PC-3 (cell line): ENCODE data around the gene TOP2A. TPM values are rescaled to one million over a fixed set of nuclear protein-coding genes. Genes with fewer than 3 reads are reported as not detected.

Source experiments
- ATAC-seq: fragments of 200-7000 bp; cut with Tn5 transposase; 2 replicates; pipeline ENCODE4 v1.9.1; 2020; ENCODE audit warnings: mild to moderate bottlenecking, moderate library complexity
- BruUV-seq: library from RNA; stranded (reverse); fragments of 400-500 nt; replicated peaks from 2 replicates; lab custom pipeline; 2021; lab: Mats Ljungman, UMichigan
- CTCF ChIA-PET: fragments of 300-600 bp; sonication (Branson Sonifier 250); formaldehyde crosslinking; loops from one replicate; lab custom pipeline; 2022; ENCODE audit warnings: antibody characterized with exemption; lab: Charles Lee
- POLR2A ChIA-PET: fragments of 300-600 bp; sonication (Branson Sonifier 250); formaldehyde crosslinking; loops from one replicate; lab custom pipeline; 2022; ENCODE audit warnings: antibody characterized with exemption; ENCODE audit not compliant: unreplicated experiment; lab: Charles Lee
- DNase-seq: peaks from one replicate; pipeline ENCODE4 v3.0.0-alpha.2; 2015
- H2AFZ ChIP-seq: fragments of 300-600 bp; sonication (generic); 2 replicates; pipeline ENCODE4 v1.6.0; 2016; ENCODE audit warnings: antibody characterized with exemption, low read length
- H3F3A ChIP-seq: fragments of 300-600 bp; sonication (generic); one replicate; pipeline ENCODE4 v1.6.0; 2017; ENCODE audit warnings: antibody characterized with exemption, low read length, control low read depth, mild to moderate bottlenecking; ENCODE audit not compliant: unreplicated experiment
- H3K27ac ChIP-seq: fragments of 300-600 bp; sonication (generic); 2 replicates; pipeline ENCODE4 v1.5.1; 2016; ENCODE audit warnings: mild to moderate bottlenecking, low read length
- H3K27me3 ChIP-seq: fragments of 300-600 bp; sonication (generic); 2 replicates; pipeline ENCODE4 v1.6.1; 2016; ENCODE audit warnings: low read length, mixed read lengths
- H3K36me3 ChIP-seq: fragments of 300-600 bp; sonication (generic); 2 replicates; pipeline ENCODE4 v1.6.1; 2016; ENCODE audit warnings: low read depth, mixed run types, low read length, mixed read lengths
- H3K4me1 ChIP-seq: fragments of 300-600 bp; sonication (generic); 2 replicates; pipeline ENCODE4 v1.5.1; 2016; ENCODE audit warnings: low read length; ENCODE audit not compliant: insufficient read depth
- H3K4me2 ChIP-seq: fragments of 300-600 bp; sonication (generic); 2 replicates; pipeline ENCODE4 v1.6.0; 2016; ENCODE audit warnings: low read length
- H3K4me3 ChIP-seq: fragments of 300-600 bp; sonication (generic); 2 replicates; pipeline ENCODE4 v1.5.1; 2016; ENCODE audit warnings: mild to moderate bottlenecking, low read length, mixed read lengths
- H3K79me2 ChIP-seq: fragments of 300-600 bp; sonication (generic); 2 replicates; pipeline ENCODE4 v1.6.1; 2017; ENCODE audit warnings: low read length, mixed read lengths
- H3K9ac ChIP-seq: fragments of 300-600 bp; sonication (generic); 2 replicates; pipeline ENCODE4 v1.6.0; 2016; ENCODE audit warnings: mild to moderate bottlenecking, low read length
- H3K9me2 ChIP-seq: fragments of 300-600 bp; sonication (generic); replicated peaks from 2 replicates; pipeline ENCODE4 v1.6.1; 2016; ENCODE audit warnings: mixed run types, low read length, mixed read lengths
- H3K9me3 ChIP-seq: fragments of 300-600 bp; sonication (generic); 2 replicates; pipeline ENCODE4 v1.6.1; 2016; ENCODE audit warnings: low read length, mixed read lengths
- H4K20me1 ChIP-seq: fragments of 300-600 bp; sonication (generic); 2 replicates; pipeline ENCODE4 v1.6.1; 2016; ENCODE audit warnings: low read length, mixed read lengths
- EZH2 ChIP-seq: fragments of 300-600 bp; sonication (generic); IDR thresholded peaks from one replicate; pipeline ENCODE4 v1.6.1; 2017; ENCODE audit warnings: antibody characterized with exemption, mild to moderate bottlenecking, low read length; ENCODE audit not compliant: unreplicated experiment
- EZH2phosphoT487 ChIP-seq: fragments of 300-600 bp; sonication (generic); IDR thresholded peaks from 2 replicates; pipeline ENCODE4 v1.6.1; 2018; ENCODE audit warnings: mild to moderate bottlenecking, antibody characterized with exemption, low read length, borderline replicate concordance
- intact Hi-C: fragments of 100-400 bp; cut with micrococcal nuclease; formaldehyde crosslinking; loops from 2 replicates; pipeline ENCODE4 v1.9.0; 2023
- total RNA-seq: library from RNA; depleted of rRNA; stranded (reverse); fragments of >200 nt; gene quantifications from 2 replicates; pipeline ENCODE4 v1.2.3, GENCODE V29; 2014
- TF ChIP-seq, protein P1 (sequence below): fragments of 300-600 bp; sonication (generic); conservative IDR thresholded peaks from 2 replicates; pipeline ENCODE4 v1.5.1; 2017; ENCODE audit warnings: antibody characterized with exemption, low read depth, mild to moderate bottlenecking, low read length

TOP2A gene
- total RNA-seq, 1 experiment from 2014 or later, result 104 TPM

DNA sequence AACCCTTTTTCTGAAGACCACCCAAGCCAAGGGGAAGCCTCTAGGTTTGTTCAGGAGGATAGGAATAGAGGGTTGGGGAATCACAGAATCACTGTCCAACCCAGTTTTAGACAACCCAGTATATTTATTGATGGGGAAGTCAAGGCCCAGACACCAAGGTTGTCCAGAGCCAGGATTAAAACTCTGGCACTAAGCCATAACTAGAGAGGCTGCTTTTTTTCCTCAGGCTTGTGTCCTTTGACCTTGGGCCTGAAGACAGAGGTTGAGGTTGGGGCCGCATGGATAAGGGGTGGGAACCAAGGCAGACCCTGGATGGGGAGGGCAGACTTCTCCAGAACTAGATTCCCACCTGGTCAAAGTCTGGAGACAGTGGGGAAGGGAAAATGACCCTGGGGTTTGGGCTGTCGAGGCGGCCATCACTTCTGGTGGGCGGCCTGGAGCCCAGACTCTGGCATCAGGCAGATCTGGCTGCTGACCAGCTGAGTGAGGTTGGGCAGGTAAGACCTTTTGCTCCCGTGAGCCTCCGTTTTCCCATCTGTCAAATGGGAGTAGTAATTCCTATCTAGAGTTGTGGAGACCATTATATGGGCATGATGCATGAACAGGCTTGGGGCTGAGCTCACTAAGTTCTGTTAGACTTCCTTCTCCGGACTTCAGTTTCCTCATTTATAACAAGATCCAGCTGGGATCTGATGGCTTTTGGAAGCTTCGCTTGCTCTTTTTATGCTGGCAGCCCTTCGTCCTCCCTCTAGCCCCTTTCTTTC, 43.5 kb upstream of the TOP2A start:
- Histone ChIP-seq H3K9me2 (no peaks in the 10 kb centered on the region), H2AFZ (no peak overlapping the region), H3K27ac (no peak overlapping the region), H3K4me1 (no peaks in the 10 kb centered on the region), H3F3A (peaks cover 6% of the 10 kb centered on the region), H3K9ac (no peak overlapping the region), H4K20me1 (no peaks in the 10 kb centered on the region), H3K79me2 (no peaks in the 10 kb centered on the region), H3K4me2 (no peak overlapping the region), H3K27me3 (no peaks in the 10 kb centered on the region), H3K36me3 (peaks cover 10% of the 10 kb centered on the region), H3K4me3 (no peak overlapping the region), H3K9me3 (no peaks in the 10 kb centered on the region)
- no peak for TF ChIP-seq EZH2phosphoT487
- ATAC-seq (no peak; the same call in 1 of the 2 replicates), DNase-seq (peak; percentile 5)
- POLR2A ChIA-PET, result no interaction called here
- CTCF ChIA-PET, result no interaction called here
- intact Hi-C loops, result no loop called here
- no TSS peak for BruUV-seq

DNA sequence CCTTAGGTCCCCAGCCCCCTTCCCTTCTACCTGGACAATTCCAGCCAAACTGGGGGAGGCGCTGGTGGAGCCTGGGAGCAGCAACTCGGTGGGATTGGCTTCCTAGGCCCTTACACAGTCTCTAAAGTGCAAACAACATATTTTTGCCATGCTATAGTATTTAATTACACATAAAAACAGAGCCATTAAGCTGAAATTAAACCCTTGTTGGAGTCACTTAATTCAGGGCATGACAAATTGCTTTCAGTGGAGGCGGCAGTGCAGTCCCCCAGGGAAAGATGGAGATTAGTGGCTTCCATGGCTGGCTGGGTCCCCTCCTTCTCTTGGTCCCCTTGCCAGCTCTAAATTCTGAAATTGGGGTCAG, 42.9 kb upstream of the TOP2A start:
- intact Hi-C loops, result no loop called here
- Histone ChIP-seq H3K27ac (no peak overlapping the region), H4K20me1 (no peaks in the 10 kb centered on the region), H3K9me2 (no peaks in the 10 kb centered on the region), H3K27me3 (no peaks in the 10 kb centered on the region), H3K9me3 (no peaks in the 10 kb centered on the region), H3K4me3 (no peak overlapping the region), H3K79me2 (no peaks in the 10 kb centered on the region), H3K4me2 (no peak overlapping the region), H3F3A (peaks cover 6% of the 10 kb centered on the region), H3K9ac (no peak overlapping the region), H3K4me1 (no peaks in the 10 kb centered on the region), H2AFZ (no peak overlapping the region), H3K36me3 (peaks cover 16% of the 10 kb centered on the region)
- ChIA-PET CTCF (no interaction called here), POLR2A (no interaction called here)
- TF ChIP-seq EZH2 (no peak), EZH2phosphoT487 (no peak)
- TF ChIP-seq, protein P1, sequence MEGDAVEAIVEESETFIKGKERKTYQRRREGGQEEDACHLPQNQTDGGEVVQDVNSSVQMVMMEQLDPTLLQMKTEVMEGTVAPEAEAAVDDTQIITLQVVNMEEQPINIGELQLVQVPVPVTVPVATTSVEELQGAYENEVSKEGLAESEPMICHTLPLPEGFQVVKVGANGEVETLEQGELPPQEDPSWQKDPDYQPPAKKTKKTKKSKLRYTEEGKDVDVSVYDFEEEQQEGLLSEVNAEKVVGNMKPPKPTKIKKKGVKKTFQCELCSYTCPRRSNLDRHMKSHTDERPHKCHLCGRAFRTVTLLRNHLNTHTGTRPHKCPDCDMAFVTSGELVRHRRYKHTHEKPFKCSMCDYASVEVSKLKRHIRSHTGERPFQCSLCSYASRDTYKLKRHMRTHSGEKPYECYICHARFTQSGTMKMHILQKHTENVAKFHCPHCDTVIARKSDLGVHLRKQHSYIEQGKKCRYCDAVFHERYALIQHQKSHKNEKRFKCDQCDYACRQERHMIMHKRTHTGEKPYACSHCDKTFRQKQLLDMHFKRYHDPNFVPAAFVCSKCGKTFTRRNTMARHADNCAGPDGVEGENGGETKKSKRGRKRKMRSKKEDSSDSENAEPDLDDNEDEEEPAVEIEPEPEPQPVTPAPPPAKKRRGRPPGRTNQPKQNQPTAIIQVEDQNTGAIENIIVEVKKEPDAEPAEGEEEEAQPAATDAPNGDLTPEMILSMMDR, result no peak
- DNase-seq (peak; percentile 8), ATAC-seq (peak; percentile 3; the same call in 1 of the 2 replicates)
- no TSS peak for BruUV-seq

DNA sequence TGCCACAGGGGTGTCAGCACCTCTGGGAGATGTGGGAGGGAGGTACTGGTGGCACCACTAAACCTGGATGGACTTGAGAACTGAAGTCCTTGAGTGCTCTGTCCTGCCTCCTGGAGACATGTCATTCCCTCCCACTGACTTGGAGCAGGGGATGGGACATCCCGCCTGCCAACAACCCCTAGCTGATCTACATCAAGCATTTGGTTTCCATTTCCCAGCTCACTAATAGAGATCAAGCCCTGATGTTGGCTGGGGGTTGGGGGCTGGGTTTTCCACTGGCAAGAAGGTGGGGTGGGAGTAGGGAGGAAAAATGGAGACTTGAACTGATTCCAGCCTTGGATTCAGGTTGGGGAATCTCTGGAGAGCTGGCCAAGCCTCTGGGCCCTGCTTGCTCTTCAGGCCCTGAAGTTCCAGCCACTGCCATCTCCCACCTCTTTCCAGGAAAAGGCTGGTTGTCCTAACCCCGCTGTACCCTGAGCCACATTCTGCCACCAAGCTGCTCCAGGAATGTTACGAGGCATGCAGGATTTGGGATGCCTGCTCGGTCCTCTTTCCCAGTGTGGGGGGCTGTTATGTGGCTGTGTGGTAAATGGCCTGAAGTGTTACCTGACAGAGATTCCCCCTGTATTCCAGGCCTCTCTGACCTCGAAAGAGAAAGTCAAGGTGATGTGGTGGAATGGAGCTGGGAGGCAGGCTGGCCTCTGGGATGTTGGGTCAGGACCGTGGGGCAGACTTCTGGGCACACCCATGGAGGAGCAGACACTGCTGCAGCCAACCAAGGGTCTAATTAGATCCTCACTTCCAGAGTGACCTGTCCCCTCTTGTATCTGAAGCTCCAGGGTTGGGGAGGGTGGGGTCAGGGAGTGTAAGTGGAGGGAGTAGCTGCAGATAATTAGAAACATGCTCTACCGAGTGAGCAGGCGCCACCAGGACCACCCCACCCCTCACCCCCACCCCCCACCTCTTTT, 42.2 kb upstream of the TOP2A start:
- Histone ChIP-seq H3K9me3 (no peaks in the 10 kb centered on the region), H3K4me3 (no peak overlapping the region), H3K27me3 (no peaks in the 10 kb centered on the region), H3F3A (peaks cover 6% of the 10 kb centered on the region), H4K20me1 (no peaks in the 10 kb centered on the region), H3K79me2 (no peaks in the 10 kb centered on the region), H3K27ac (no peak overlapping the region), H3K4me2 (no peak overlapping the region), H3K4me1 (no peaks in the 10 kb centered on the region), H2AFZ (no peak overlapping the region), H3K36me3 (peaks cover 20% of the 10 kb centered on the region), H3K9me2 (no peaks in the 10 kb centered on the region), H3K9ac (no peak overlapping the region)
- peak; percentile 3 for DNase-seq
- POLR2A ChIA-PET, result no interaction called here
- intact Hi-C loops, result no loop called here
- TF ChIP-seq, protein P1, result no peak
- no peak for TF ChIP-seq EZH2phosphoT487
- TF ChIP-seq EZH2, result no peak
- BruUV-seq, result no TSS peak
- ATAC-seq, result peak; percentile 4
- CTCF ChIA-PET, result interaction anchor here (0.7 kb wide), 1 partner anchor 11 kb away, joined by 3 read pairs; no protein-coding TSS in a partner anchor
